ENCODE results near the gene CYP2A7.
"Not testable (repeated sequence)": the region's sequence is repeated elsewhere in the genome, so short reads cannot be mapped to it uniquely, and the experiment has no call there.

CYP2A7 gene

DNA sequence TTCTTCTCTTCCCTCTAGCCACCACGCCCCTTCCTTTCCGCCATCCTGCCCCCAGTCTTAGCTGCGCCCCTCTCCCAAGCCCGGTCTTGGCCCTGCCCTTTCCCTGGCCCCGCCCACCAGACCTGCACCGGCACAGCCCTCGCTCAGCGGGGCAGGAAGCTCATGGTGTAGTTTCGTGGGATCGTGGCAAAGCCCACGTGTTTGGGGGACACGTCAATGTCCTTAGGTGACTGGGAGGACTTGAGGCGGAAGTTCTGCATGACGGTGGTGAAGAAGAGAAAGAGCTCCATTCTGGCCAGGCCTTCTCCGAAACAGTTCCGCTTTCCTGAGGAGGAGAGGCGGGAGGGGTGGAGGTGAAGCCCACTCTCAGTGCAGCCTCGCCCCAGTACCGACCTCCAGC is 38.4 kb downstream of the CYP2A7 start:
- peak; percentile 32 to 67 (median 55) for DNase-seq (ENCODE audit: low read depth in 2 of 3, low spot score in 1 of 3)

DNA sequence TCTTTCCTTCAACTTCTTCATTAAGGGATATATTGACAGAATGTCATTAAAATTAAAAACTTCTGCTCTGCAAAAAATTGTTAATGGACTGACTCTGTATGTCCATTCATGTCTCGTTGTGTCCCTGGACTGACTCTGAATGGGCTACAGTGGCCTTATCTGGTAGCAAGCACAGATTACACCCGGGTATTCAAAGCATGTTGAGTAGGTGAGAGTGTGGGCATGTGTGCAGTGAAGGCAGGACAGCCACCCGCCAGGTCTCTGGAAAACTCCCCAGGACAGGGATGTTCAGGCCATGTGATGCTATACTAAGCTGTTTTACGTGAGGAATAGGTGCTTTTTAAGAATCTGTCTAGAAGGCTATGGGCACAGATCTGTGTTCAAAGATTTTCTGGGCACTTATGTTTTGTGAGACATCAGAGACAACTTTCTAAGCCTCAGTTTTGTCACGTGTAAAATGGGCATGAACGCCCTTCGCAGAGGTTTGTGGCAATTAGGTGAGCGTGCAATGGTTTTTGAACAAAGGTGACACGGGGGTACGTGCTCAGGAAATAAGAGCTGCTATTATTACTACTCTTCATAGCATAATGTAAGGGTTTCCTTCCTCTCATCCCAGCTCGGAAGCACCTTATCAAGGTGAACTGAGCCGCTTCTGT is 38.9 kb downstream of the CYP2A7 start:
- DNase-seq (ENCODE audit: low read depth in 2 of 3, low spot score in 1 of 3), result not testable (repeated sequence)

DNA sequence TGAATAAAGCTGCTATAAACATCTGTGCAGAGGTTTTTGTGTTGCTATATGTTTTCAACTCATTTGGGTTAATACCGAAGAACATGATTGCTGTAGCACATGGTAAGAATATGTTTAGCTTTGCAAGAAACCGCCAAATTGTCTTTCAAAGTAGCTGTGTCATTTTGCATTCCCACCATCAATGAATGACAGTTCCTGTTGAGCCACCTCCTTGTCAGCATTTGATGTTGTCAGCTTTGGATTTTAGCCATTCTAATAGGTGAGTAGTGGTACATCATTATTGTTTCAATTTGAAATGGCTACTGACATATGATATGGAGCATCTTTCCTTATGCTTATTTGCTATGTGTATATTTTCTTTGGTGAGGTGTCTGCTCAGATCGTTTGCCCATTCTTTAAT is 40.0 kb downstream of the CYP2A7 start:
- DNase-seq (ENCODE audit: low read depth in 2 of 3, low spot score in 1 of 3), result not testable (repeated sequence)

DNA sequence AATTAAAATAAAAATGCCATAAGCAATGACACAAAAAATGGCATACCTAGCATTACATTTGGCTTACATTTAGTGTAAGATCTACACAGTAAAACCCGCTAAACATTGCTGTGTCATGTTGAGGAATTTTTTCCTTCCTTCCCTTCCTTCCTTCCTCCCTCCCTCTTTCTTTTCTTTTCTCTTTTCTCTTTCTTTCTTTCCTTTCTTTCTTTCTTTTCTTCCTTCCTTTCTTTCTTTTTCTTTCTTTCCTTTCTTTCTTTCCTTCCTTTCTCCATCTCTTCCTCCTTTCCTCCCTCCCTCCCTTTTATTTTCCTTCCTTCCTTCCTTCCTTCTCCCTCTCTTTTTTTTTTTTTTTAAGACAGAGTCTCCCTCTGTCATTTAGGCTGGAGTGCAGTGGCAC is 43.6 kb downstream of the CYP2A7 start:
- not testable (repeated sequence) for DNase-seq (ENCODE audit: low read depth in 2 of 3, low spot score in 1 of 3)

DNA sequence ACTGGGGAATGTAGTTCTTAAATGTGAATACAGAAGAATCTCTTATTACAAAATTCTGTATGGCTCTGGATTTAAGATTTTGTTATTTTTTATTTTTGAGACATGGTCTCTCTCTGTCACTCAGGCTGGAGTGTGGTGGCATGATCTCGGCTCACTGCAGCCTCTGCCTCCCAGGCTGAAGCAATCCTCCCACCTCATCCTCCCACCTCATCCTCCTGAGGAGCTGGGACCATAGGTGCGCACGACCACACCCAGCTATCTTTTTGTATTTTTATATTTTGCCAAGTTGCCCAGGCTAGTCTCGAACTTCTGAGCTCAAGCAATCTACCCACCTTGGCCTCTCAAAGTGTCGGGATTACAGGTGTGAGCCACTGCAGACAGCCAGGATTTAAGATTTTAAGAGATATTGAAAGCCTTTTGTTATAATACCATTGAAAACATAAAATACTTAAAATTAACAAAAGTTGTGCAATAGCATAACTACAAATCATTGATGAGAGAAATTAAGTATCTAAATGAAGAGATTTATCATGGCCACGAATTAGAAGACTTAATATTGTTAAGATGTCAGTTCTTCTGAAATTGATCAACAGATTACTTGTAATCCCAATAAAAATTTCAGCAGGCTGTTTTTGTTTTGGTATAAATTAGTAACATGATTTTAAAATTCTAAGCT is 45.1 kb downstream of the CYP2A7 start:
- no peak for DNase-seq (ENCODE audit: low read depth in 2 of 3, low spot score in 1 of 3)

DNA sequence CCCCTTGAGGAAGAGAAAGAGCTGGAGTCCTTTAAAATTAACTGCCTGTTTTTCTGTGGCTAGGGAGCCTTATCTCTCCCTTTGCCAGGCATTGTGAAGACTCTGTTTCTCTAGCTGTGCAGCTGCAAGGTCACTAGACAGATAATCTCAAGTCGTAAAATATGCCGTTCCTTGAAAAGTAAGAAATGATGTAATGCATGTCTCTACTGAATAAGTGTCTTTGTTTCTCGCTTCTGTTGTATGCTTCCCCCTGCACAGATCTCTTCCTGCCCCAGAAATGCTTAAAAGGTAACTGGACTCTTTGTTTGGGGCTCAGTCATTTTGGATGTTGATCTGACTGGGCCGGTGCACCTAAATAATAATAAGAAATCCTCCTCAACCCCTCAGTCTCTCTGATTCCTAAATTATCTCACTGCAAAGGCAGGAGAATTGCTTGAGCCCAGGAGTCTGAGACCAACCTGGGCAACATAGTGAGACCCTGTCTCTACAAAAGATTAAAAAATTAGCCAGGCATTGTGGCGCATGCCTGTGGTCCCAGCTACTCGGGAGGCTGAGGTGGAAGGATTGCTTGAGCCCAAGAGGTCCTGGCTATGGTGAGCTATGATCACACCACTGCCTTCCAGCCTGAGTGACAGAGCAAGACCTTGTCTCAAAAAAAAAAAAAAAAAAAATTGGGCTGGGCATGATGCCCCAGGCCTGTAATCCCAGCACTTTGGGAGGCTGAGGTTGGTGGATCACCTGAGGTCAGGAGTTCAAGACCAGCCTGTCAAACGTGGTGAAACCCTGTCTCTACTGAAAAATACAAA is 48.1 kb downstream of the CYP2A7 start:
- DNase-seq (ENCODE audit: low read depth in 2 of 3, low spot score in 1 of 3), result not testable (repeated sequence)

DNA sequence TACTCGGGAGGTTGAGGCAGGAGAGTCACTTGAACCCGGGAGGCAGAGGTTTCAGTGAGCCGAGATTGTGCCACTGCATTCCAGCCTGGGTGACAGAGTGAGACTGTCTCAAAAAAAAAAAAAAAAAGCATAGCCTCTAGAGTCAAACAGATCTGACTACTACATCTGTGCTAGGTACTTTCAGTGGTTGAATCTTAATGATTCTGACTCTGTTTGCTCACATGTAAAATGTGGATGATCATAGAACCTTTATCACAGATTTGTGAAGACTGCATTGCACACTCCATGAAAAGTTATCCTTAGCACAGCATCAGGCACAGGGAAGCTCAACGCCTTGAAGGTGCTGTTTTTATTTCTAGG is 49.6 kb downstream of the CYP2A7 start:
- DNase-seq (ENCODE audit: low read depth in 2 of 3, low spot score in 1 of 3), result not testable (repeated sequence)

DNA sequence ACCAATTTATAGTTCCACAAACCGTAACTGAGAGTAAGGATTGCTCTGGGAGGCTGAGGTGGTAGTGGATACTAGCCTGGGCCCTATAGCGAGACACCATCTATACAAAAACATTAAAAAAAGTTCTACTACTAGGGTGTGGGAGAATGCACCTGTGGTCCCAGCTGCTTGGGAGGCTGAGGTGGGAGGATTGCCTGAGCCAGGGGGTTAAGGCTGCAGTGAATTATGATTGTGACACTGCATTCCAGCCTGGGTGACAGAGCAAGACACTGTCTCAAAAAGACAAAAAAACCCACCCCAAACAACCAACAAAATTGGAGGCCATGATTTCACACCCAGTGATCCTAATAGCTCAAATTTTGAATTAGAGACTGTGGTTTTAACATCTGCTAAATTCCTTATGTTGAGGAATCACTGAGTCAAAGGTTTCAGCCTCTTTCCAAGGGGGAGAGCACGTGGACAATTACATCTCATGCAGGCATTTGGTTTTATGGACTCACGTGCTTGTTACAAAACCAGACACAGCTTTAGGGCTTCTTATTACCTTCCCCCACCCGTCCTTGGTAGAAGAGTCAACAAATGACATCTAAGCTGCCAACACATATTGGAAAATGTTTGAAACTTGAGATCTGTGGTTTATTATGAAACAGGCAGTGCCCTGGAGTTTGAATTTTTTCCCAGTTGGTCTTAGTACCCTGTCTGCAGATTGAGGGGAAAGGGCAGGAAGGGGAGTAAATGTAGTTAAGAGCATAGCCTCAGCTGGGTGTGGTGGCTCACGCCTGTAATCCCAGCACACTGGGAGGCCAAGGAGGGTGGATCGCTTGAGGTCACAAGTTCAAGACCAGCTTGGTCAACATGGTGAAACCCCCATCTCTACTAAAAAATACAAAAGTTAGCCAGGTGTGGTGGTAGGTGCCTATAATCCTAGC is 50.3 kb downstream of the CYP2A7 start:
- no peak for DNase-seq (ENCODE audit: low read depth in 2 of 3, low spot score in 1 of 3)

DNA sequence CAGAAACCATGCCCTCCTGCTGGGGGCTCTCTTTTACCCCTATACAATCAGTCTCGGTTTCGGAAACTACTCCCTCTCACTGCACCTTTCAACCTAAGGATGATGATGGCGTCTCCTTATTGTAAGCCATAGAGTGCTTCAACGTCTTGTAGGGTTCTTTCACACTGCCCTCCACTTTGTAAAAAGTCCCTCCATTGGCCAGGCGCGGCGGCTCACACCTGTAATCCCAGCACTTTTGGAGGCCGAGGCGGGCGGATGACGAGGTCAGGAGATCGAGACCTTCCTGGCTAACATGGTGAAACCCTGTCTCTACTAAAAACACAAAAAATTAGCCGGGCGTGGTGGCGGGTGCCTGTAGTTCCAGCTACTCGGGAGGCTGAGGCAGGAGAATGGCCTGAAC is 51.3 kb downstream of the CYP2A7 start:
- DNase-seq (ENCODE audit: low read depth in 2 of 3, low spot score in 1 of 3), result not testable (repeated sequence)

DNA sequence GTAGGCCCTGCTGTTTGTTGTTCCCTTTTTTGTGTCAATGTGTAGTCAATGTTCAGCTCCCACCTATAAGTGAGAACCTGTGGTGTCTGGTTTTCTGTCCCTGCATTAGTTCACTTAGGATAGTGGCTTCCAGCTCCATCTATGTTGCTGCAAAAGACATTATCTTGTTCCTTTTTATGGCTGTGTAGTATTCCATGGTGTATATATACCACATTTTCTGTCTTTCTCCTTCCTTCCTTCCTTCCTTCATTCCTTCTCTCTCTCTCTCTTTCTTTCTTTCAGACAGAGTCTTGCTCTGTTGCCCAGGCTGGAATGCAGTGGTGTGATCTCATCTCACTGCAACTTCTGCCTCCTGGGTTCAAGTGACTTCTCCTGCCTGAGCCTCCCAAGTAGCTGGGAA is 52.8 kb downstream of the CYP2A7 start:
- no peak for DNase-seq (ENCODE audit: low read depth in 2 of 3, low spot score in 1 of 3)

DNA sequence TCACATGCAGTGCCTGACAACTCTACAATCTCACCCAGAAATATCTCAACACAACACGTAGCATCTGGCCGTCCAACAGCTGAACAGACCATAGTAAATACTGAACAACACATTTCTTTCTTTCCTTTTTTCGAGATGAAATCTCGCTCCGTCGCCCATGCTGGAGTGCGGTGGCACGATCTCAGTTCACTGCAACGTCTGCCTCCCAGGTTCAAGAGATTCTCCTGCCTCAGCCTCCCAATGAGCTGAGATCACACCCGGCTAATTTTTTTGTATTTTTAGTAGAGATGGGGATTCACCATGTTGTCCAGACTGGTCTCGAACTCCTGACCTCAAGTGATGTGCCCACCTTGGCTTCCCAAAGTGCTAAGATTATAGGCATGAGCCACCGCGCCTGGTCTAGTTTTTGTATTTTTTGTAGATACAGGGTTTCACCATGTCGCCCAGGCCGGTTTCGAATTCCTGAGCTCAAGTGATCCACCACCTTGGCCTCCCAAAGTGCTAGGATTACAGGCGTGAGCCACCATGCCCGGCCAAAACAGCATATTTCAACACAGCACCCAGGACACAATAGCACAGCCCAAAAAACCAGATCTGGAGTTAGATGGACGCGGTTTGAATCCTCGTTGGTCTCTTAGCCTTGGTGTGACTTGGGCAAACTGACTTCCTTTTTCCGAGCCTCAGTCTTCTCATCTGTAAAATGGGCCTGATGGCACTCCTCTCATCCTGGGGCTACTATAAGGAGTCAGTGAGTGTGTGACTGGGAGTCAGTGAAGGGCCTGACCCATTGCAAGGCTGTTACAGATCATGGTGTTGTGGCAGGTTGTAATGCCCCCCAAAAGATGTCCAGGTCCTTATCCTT is 54.4 kb downstream of the CYP2A7 start:
- DNase-seq (ENCODE audit: low read depth in 2 of 3, low spot score in 1 of 3), result no peak

DNA sequence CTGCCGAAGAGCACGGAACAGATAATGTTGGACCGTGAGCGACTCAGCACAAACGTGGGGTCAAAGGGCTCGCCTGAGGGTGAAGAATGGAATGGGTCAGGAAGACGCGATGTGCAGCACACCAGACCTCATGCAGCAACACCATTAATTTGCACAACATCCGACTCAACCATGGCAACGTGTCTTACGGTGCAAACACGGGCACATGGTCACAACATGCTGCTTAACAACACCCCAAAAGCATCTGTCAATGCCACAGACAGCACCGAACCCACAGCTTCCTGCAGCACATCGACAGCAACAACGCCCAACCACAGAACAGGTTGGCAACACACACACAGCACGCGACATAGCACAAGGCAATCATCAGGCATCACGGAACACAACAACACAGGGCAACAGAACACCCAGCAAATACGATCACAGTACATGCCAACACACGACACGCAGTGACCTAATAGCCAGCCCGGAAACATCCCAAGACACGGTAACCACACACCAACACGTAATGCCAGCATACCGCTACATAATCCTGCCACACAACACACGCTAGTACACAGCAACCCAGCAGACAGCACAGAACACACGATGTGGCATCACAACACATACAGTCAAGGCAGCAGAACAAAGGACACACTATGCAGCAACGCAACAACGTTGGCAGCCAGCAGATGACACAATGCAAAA is 55.2 kb downstream of the CYP2A7 start:
- not testable (repeated sequence) for DNase-seq (ENCODE audit: low read depth in 2 of 3, low spot score in 1 of 3)

DNA sequence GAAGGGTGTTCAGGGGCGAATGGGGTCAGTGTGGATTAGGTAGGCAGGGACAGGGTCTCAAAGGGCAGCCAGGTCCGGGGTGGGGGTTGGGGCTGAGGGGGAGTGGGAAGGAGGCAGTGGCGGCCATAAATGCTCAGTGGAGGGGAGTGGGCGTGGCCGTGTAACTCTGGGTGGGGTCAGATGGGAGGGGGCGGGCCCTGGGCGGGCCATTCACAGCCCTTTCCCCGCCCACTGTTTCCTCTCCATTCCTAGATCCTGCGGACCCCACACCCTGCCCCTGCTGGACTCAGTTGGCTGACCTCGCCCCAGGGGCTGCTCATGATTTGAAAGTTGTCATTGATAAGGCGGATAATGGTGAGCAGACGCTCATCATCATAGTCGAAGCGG is 55.7 kb downstream of the CYP2A7 start:
- DNase-seq (ENCODE audit: low read depth in 2 of 3, low spot score in 1 of 3), result not testable (repeated sequence)

DNA sequence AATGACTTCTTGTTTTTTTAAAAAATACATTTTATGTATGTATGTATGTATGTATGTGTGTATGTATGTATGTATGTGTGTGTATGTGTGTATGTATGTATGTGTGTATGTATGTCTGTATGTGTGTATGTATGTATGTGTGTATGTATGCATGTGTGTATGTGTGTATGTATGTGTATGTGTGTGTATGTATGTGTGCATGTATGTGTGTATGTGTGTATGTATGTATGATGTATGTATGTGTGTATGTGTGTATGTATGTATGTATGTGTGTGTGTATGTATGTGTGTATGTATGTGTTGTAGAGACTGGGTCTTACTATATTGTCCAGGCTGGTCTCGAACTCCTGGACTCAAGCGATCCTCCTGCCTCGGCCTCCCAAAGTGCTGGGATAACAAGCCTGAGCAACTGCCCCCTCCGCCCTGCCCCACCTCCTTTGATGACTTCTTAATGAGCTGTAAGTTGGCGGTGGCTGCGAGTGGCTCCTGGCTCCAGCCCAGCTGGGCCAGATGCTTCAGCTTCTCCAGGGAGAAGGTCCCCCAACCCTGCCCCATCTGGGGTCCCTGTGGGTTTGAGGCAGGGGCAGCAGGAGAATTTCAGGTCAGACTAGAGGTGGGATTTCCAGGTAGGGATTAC is 56.5 kb downstream of the CYP2A7 start:
- DNase-seq (ENCODE audit: low read depth in 2 of 3, low spot score in 1 of 3), result not testable (repeated sequence)
